ENCODE results near the gene SAPCD1.
"Not testable (repeated sequence)": the region's sequence is repeated elsewhere in the genome, so short reads cannot be mapped to it uniquely, and the experiment has no call there.

Gene SAPCD1

GRCh38 chr6:31784098-31784925, 21.9 kb downstream of the SAPCD1 start:
- no peaks in the 10 kb centered on the region for H3K9me3 ChIP-seq (ENCODE audit: insufficient read depth, low read depth, low read length)
- H3K27ac ChIP-seq (ENCODE audit: low read length), result no peak overlapping the region
- no peak overlapping the region for H3K4me3 ChIP-seq (ENCODE audit: low read length)
- H3K9ac ChIP-seq (ENCODE audit: low read depth, low read length), result no peak overlapping the region
- H3K4me1 ChIP-seq (ENCODE audit: insufficient read depth, low read length), result no peaks in the 10 kb centered on the region
- H3K36me3 ChIP-seq (ENCODE audit: insufficient read depth, low read depth, low read length), result peaks cover 82% of the 10 kb centered on the region
- no peaks in the 10 kb centered on the region for H3K27me3 ChIP-seq (ENCODE audit: insufficient read depth, low read length)

DNA sequence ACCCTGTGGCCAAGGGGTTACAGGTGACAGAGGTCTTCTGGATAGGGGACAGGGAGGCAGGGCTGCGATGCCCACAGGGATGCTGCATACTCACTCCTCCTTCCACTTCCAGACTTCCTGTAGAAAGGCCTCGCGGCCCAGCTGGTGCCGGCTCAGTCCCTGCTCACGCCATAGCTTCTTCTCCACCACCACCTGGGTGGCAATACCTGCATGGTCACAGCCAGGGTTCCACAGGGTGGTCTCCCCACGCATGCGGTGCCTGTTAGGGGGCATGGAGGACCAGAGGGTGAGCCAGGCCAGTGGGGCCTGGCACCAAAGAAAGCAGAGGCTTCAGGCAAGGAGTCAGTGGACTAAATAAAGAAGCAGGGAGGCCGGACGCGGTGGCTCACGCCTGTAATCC, 23.0 kb downstream of the SAPCD1 start:
- Histone ChIP-seq H3K9me3 (ENCODE audit: insufficient read depth, low read depth, low read length) (no peaks in the 10 kb centered on the region), H3K4me1 (ENCODE audit: insufficient read depth, low read length) (no peaks in the 10 kb centered on the region), H3K9ac (ENCODE audit: low read depth, low read length) (no peak overlapping the region), H3K4me3 (ENCODE audit: low read length) (no peak overlapping the region), H3K36me3 (ENCODE audit: insufficient read depth, low read depth, low read length) (peaks cover 80% of the 10 kb centered on the region), H3K27ac (ENCODE audit: low read length) (no peak overlapping the region), H3K27me3 (ENCODE audit: insufficient read depth, low read length) (no peaks in the 10 kb centered on the region)

- Histone ChIP-seq H3K27ac (ENCODE audit: low read length) (no peak overlapping the region), H3K9ac (ENCODE audit: low read depth, low read length) (no peak overlapping the region), H3K9me3 (ENCODE audit: insufficient read depth, low read depth, low read length) (no peaks in the 10 kb centered on the region), H3K4me1 (ENCODE audit: insufficient read depth, low read length) (no peaks in the 10 kb centered on the region), H3K4me3 (ENCODE audit: low read length) (no peak overlapping the region), H3K36me3 (ENCODE audit: insufficient read depth, low read depth, low read length) (peaks cover 49% of the 10 kb centered on the region), H3K27me3 (ENCODE audit: insufficient read depth, low read length) (no peaks in the 10 kb centered on the region)
Measured at GRCh38 chr6:31791324-31792089, 29.1 kb downstream of the SAPCD1 start.

DNA sequence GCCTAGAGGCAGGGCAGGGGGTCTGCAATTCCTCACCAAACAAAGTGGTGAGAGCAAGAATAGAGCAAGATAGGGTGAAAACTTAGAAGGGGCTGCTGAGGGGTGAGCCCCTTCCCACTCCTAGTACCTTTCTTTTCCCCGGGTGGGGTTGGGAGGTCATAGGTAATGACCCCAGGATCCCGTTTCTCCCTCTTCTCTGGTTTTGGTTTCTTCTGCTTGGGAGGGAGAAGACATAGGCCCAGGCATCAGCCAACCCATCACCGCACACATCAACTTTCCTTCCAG, 29.6 kb downstream of the SAPCD1 start:
- H3K4me3 ChIP-seq (ENCODE audit: low read length), result no peak overlapping the region
- no peak overlapping the region for H3K9ac ChIP-seq (ENCODE audit: low read depth, low read length)
- H3K36me3 ChIP-seq (ENCODE audit: insufficient read depth, low read depth, low read length), result peaks cover 50% of the 10 kb centered on the region
- no peaks in the 10 kb centered on the region for H3K9me3 ChIP-seq (ENCODE audit: insufficient read depth, low read depth, low read length)
- H3K27ac ChIP-seq (ENCODE audit: low read length), result no peak overlapping the region
- H3K27me3 ChIP-seq (ENCODE audit: insufficient read depth, low read length), result no peaks in the 10 kb centered on the region
- H3K4me1 ChIP-seq (ENCODE audit: insufficient read depth, low read length), result no peaks in the 10 kb centered on the region

GRCh38 chr6:31792761-31793171, 30.3 kb downstream of the SAPCD1 start:
- Histone ChIP-seq H3K27ac (ENCODE audit: low read length) (no peak overlapping the region), H3K27me3 (ENCODE audit: insufficient read depth, low read length) (no peaks in the 10 kb centered on the region), H3K9me3 (ENCODE audit: insufficient read depth, low read depth, low read length) (no peaks in the 10 kb centered on the region), H3K36me3 (ENCODE audit: insufficient read depth, low read depth, low read length) (peaks cover 53% of the 10 kb centered on the region), H3K4me1 (ENCODE audit: insufficient read depth, low read length) (no peaks in the 10 kb centered on the region), H3K9ac (ENCODE audit: low read depth, low read length) (no peak overlapping the region), H3K4me3 (ENCODE audit: low read length) (no peak overlapping the region)

DNA sequence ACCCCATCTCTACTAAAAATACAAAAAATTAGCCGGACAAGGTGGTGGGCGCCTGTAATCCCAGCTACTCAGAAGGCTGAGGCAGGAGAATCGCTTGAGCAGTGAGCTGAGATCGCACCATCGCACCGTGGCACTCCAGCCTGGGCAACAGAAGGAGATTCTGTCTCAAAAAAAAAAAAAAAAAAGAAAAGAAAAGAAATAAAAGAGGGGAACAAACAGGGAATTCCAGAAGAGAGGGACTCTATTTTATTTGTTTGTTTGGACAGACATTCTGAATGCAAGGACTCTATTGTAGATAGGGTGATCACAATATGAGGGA, 31.4 kb downstream of the SAPCD1 start:
- H3K4me1 ChIP-seq (ENCODE audit: insufficient read depth, low read length), result not testable (repeated sequence)
- peaks cover 59% of the 10 kb centered on the region for H3K36me3 ChIP-seq (ENCODE audit: insufficient read depth, low read depth, low read length)

DNA sequence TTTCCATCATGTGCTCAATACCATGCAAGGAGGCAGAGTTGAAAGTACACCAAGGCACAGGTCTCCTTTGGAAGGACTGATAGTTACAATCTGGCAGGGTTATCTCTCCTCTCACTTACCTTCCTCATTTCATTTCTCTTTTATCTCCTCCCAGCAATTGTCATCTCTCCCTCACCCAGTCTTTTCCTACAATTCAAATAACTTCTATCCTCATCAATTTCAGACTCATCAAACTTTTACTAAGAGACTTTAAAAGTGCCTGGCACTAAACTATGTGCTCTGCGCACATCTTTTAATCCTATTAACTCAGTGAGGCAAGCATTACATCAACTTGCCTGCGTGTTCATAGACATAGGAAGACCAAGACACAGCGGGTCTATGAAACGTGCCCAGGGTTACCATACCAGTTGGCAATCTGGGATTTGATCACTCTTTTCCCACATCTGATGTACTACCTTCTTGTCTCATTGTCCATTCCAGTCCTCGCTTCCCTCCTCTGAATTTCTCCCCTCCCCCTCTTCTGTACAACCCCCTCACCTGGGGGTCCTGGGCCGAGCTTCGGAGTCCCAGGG, 31.9 kb downstream of the SAPCD1 start:
- Histone ChIP-seq H3K4me3 (ENCODE audit: low read length) (peak overlapping the region; percentile 96), H3K27ac (ENCODE audit: low read length) (no peak overlapping the region), H3K36me3 (ENCODE audit: insufficient read depth, low read depth, low read length) (peaks cover 57% of the 10 kb centered on the region), H3K9ac (ENCODE audit: low read depth, low read length) (peak overlapping the region; percentile 99), H3K4me1 (ENCODE audit: insufficient read depth, low read length) (no peaks in the 10 kb centered on the region), H3K9me3 (ENCODE audit: insufficient read depth, low read depth, low read length) (no peaks in the 10 kb centered on the region), H3K27me3 (ENCODE audit: insufficient read depth, low read length) (no peaks in the 10 kb centered on the region)

More for the DNA sequence above, 31.4 kb downstream of the SAPCD1 start:
- Histone ChIP-seq H3K9ac (ENCODE audit: low read depth, low read length) (peak overlapping the region; percentile 99; the same call in 1 of the 2 replicates), H3K4me3 (ENCODE audit: low read length) (peak overlapping the region; percentile 96)
- not testable (repeated sequence) for H3K27ac ChIP-seq (ENCODE audit: low read length); H3K27me3 ChIP-seq (ENCODE audit: insufficient read depth, low read length); H3K9me3 ChIP-seq (ENCODE audit: insufficient read depth, low read depth, low read length)

- H3K9ac ChIP-seq (ENCODE audit: low read depth, low read length), result peak overlapping the region; percentile 99
- peak overlapping the region; percentile 96 for H3K4me3 ChIP-seq (ENCODE audit: low read length)
- peaks cover 57% of the 10 kb centered on the region for H3K36me3 ChIP-seq (ENCODE audit: insufficient read depth, low read depth, low read length)
- peak overlapping the region; percentile 87 for H3K27ac ChIP-seq (ENCODE audit: low read length)
- no peaks in the 10 kb centered on the region for H3K9me3 ChIP-seq (ENCODE audit: insufficient read depth, low read depth, low read length)
- H3K27me3 ChIP-seq (ENCODE audit: insufficient read depth, low read length), result no peaks in the 10 kb centered on the region
- no peaks in the 10 kb centered on the region for H3K4me1 ChIP-seq (ENCODE audit: insufficient read depth, low read length)
Measured at GRCh38 chr6:31794866-31795615, 32.6 kb downstream of the SAPCD1 start.

GRCh38 chr6:31795616-31796298, 33.3 kb downstream of the SAPCD1 start, which contains the start of gene VARS1:
TSS of gene VARS1 (minus strand) at chr6:31795752. CDS start at chr6:31795217, 535 bp downstream.
- Histone ChIP-seq H3K36me3 (ENCODE audit: insufficient read depth, low read depth, low read length) (peaks cover 50% of the 10 kb centered on the region), H3K9me3 (ENCODE audit: insufficient read depth, low read depth, low read length) (no peaks in the 10 kb centered on the region), H3K4me1 (ENCODE audit: insufficient read depth, low read length) (no peaks in the 10 kb centered on the region), H3K27me3 (ENCODE audit: insufficient read depth, low read length) (no peaks in the 10 kb centered on the region), H3K4me3 (ENCODE audit: low read length) (peak within 1 kb of the TSS; percentile 96), H3K27ac (ENCODE audit: low read length) (peak within 1 kb of the TSS; percentile 87), H3K9ac (ENCODE audit: low read depth, low read length) (peak within 1 kb of the TSS; percentile 99)

DNA sequence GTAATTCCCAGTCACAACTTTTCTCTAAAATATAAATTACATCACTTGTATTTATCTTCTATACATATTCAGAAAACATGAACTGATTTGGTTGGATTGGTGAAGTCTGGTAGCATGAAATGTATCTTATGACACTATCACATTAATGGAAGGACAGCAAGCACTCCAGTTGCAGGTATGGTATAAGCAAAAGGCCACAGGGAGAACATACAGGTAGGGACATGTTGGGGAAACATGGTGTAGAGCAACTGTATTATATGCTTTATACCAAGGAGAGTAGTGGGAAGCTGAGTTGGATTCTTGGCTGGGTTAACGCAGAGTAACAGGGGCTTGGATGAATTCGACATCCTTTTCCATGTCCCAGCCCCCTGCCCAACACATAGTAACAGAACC, 34.5 kb downstream of the SAPCD1 start:
- H3K9ac ChIP-seq (ENCODE audit: low read depth, low read length), result no peak overlapping the region
- no peaks in the 10 kb centered on the region for H3K4me1 ChIP-seq (ENCODE audit: insufficient read depth, low read length)
- no peaks in the 10 kb centered on the region for H3K9me3 ChIP-seq (ENCODE audit: insufficient read depth, low read depth, low read length)
- no peak overlapping the region for H3K27ac ChIP-seq (ENCODE audit: low read length)
- no peaks in the 10 kb centered on the region for H3K27me3 ChIP-seq (ENCODE audit: insufficient read depth, low read length)
- H3K36me3 ChIP-seq (ENCODE audit: insufficient read depth, low read depth, low read length), result peaks cover 48% of the 10 kb centered on the region
- H3K4me3 ChIP-seq (ENCODE audit: low read length), result no peak overlapping the region

DNA sequence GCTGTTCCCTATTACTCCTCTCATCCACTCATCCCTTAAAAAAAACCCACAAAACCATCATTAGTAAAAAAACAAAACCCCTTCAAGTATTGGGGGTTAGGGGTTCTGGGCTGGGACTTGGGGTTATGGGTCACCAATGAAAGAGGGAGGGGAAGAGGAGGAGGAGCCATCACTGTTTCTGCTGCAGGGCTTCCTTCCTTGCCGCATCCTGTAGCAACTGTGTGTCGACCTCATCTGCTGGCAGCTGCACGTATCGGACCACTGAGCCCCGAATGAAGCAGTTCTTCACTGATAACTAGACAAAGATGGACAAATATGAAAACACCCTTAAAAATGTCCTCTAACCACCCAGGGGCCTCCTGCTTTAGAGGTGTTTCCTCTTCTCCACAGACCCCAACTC, 35.1 kb downstream of the SAPCD1 start:
- H3K36me3 ChIP-seq (ENCODE audit: insufficient read depth, low read depth, low read length), result peaks cover 44% of the 10 kb centered on the region
- H3K4me3 ChIP-seq (ENCODE audit: low read length), result no peak overlapping the region
- no peak overlapping the region for H3K9ac ChIP-seq (ENCODE audit: low read depth, low read length)
- no peaks in the 10 kb centered on the region for H3K27me3 ChIP-seq (ENCODE audit: insufficient read depth, low read length)
- no peaks in the 10 kb centered on the region for H3K4me1 ChIP-seq (ENCODE audit: insufficient read depth, low read length)
- no peaks in the 10 kb centered on the region for H3K9me3 ChIP-seq (ENCODE audit: insufficient read depth, low read depth, low read length)
- H3K27ac ChIP-seq (ENCODE audit: low read length), result no peak overlapping the region
